ENCODE results near the gene PHACTR1.

- TF ChIP-seq POLR2A (IDR thresholded peaks at IDR 0.05), result no peak
- TF ChIP-seq CTCF (IDR thresholded peaks at IDR 0.05), result no peak
- TF ChIP-seq EP300 (IDR thresholded peaks at IDR 0.05), result no peak
- no peak for TF ChIP-seq POLR2AphosphoS5 (IDR thresholded peaks at IDR 0.05)
These were observed 570.5 kb downstream of the PHACTR1 start for GRCh38 chr6:13287104-13287503.
